Islet of Langerhans (tissue), 1 donor: ENCODE measurements around the gene MRPS11.
A peak's percentile ranks its signal among the peaks of the same experiment; 100 is the strongest.
"Not testable (repeated sequence)": the region's sequence is repeated elsewhere in the genome, so short reads cannot be mapped to it uniquely, and the experiment has no call there.

Experiments
- FAIRE-seq: peaks from one replicate; lab custom pipeline; 2011; peaks lifted over from hg19 to GRCh38; lab: Jason Lieb, UNC

Gene MRPS11

GRCh38 chr15:88467073-88467934, at the start of gene MRPS11, which contains the start of gene MRPL46:
MRPS11 (plus strand) TSS chr15:88467708; CDS start chr15:88467718, 10 bp downstream.
MRPL46 (minus strand) TSS chr15:88467388; CDS start chr15:88467377, 11 bp downstream.
- peak; percentile 5 for FAIRE-seq

GRCh38 chr15:88419830-88420229, 47.7 kb upstream of the MRPS11 start:
- FAIRE-seq = no peak

- no peak for FAIRE-seq
Observed at GRCh38 chr15:88423331-88423730, 44.2 kb upstream of the MRPS11 start.

DNA sequence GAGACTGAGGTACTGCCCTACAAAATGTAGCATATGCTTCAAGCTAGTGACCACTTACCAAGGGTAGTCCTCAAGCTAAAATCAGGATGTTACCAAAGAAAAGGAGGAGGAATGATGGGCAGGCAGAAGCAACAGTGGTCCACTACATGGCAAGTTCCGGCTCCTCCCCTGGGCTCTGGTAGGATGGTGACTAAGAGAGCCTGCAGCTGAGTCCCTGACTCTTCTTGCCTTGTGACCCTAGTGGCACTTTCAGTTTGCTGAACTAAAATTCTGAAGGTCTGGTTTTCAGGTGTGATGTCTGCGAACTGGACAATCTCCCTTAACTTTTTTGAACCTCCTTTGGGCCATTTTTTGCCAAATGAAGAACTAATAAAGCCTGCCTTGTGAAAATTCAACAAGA, 41.2 kb upstream of the MRPS11 start:
- FAIRE-seq = no peak

DNA sequence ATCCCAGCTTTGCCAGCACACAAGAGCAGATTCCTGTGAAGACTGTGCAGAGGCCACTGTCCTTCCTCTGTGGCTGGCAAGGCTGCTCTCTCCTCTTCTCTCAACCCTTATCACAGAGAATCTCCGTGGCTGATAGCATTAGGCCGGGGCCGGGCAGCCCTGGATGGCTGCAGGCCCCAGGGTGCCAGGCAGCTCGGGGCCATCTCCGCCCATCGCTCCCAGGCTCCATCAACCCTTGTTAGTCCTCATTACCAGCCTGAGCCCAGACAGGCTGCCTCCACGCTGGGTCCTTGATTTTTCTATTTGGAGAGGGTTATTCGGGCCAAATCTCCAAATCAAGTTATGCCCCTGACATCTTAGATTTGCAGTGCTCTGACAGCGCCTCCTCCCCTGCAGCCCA, 39.5 kb upstream of the MRPS11 start:
- FAIRE-seq = no peak

- no peak for FAIRE-seq
Observed at GRCh38 chr15:88428805-88429605, 38.5 kb upstream of the MRPS11 start.

DNA sequence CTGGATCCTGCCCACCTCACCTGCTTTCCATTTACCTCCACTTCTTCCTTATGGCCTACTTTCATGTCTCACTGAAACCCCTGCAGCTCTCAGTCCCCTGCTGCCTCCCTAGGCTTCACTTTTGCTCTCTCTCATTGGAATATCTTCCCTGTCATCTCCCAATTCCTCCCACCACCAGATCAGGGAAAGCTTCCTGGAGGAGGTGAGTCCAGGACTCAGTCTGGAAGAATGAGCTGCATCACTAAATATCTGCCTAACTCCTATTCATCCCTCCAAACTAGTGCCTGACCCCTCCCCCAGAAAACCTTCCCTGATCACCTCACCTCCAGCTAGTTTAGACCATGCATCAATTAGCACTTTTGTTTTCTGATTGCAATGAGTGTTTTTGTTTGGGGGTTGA, 37.5 kb upstream of the MRPS11 start:
- FAIRE-seq = no peak

DNA sequence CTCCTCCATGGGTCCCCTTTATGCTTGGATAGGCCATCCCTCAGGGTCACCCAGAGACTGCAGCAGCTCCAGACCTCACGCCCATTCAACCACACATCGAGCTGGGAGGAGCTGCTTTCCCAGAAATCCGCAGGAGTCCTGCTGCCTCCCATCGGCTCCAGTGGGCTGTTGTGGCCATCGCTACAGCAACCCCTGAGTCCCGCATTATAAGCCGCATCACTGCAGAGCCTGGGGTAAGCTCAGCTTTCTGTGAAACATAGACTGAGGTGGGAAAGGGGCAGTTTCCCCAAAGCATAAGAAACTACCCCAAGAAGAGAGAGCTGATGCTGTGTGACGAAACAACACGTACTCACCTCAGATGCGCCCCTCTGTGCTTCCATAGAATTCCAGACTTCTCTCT, 36.1 kb upstream of the MRPS11 start:
- FAIRE-seq = no peak

GRCh38 chr15:88433046-88433685, 34.3 kb upstream of the MRPS11 start:
- no peak for FAIRE-seq

DNA sequence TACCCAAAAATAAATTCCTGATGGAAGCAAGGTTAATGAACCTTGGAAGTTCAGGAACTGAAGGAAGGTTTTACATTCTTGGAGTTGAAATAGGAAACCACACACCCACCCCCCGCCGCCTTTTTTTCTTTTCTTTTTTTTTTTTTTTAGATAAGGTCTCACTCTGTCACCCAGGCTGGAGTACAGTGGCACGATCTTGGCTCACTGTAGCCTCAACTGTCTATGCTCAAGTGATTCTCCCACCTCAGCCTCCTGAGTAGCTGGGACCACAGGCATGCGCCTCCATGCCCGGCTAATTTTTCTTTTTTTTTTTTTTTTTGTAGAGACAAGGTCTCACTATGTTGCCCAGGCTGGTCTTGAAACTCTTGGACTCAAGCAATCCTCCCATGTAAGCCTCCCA, 33.4 kb upstream of the MRPS11 start:
- FAIRE-seq = not testable (repeated sequence)

- no peak for FAIRE-seq
Observed at GRCh38 chr15:88438181-88438580, 29.3 kb upstream of the MRPS11 start.

DNA sequence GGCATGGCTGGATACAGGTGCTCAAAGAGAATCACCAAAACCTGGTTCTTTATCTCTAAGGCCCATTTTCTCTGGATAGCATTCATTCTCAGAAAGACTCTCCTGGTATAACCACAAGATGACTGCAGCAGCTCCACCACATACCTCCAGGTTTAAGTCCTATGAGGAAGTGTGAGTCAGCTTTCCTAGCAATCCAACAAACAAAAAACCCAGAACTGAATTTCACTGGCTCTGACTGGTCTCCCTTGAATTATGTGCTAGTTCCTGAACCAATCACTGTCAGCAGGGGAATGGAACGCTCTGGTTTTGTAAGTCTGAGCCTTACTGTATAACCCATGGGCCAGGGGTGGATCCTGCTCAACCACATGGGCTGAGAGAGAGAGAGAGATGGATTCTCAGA, 27.5 kb upstream of the MRPS11 start:
- no peak for FAIRE-seq

GRCh38 chr15:88441076-88441730, 26.3 kb upstream of the MRPS11 start:
- FAIRE-seq = no peak

GRCh38 chr15:88447206-88447605, 20.3 kb upstream of the MRPS11 start:
- FAIRE-seq = no peak

- FAIRE-seq = no peak
Observed at GRCh38 chr15:88447741-88448140, 19.8 kb upstream of the MRPS11 start.

GRCh38 chr15:88448991-88449461, 18.5 kb upstream of the MRPS11 start:
- no peak for FAIRE-seq

DNA sequence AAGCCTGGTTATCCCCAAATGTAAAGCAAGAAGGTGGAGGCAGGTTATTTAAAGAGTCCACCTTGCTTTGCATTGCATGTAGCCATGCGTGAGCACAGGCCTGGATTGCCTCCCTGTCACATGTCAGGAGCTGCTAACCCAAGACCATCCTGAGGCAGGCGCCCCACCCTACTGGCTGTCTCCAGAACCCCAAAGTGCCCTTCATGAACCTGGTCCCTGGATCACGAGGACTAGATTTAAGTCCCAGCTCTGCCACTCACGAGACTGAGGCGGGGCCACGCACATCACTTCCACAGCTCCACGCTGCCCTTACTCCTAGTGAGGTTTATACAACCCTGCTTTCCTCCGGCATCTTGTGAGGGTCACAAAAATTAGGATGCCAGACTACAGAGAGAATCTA, 17.9 kb upstream of the MRPS11 start:
- no peak for FAIRE-seq

DNA sequence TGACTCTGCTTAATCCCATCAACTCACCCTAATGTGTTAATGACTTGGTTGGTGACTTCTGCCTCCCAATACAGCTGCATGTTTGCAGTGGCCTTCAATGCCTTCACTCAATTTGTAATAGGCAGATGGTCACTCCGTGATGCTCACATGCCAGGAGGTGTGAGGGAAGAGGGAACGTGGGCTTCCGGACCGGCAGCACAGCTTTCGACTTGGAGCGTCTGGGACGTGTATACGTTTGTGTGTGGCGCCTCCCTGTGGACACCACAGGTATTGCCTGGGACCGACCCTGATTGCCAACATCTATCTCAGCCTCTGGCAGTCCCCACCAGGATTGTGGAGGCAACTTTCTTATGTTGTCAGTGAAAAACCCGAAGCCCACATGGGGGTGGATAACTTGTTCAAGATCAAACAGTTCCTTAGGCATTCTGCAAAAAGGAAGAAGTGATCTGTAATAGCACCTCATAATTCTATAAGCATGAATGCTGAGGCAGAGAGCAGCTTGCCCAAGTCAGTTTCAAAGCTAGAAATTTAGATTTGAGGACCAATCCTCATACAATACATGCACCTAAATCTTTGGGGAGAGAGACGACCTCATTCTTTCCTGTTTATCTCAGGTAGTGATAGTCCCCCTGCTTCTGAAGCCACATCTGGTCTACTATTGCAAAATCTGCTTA, 17.2 kb upstream of the MRPS11 start:
- FAIRE-seq = no peak

DNA sequence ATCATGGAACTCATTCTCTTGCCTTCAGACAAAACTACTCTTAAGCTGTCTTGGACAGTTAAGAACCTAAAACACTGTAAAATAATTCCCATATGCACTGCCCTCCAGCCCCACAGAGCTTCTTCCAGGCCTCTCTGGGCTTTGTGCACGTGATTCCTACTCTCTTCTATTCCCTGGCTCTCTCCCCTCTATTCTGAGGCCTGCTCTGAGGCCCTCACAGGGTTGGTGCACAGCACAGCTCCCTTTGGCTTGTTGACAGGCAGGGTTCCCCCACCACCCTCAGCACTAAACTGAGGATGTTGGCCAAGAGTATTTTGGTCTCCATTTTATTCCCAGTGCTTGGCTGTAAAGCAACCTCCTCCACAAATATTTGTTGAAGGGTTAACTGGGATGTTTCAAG, 13.9 kb upstream of the MRPS11 start:
- no peak for FAIRE-seq

GRCh38 chr15:88454236-88454635, 13.3 kb upstream of the MRPS11 start:
- no peak for FAIRE-seq
